ENCODE data around the gene RALGPS1.
"Not testable (repeated sequence)": the region's sequence is repeated elsewhere in the genome, so short reads cannot be mapped to it uniquely, and the experiment has no call there.

RALGPS1 gene

GRCh38 chr9:127136880-127137639 lies 222.5 kb downstream of the RALGPS1 start:
- DNase-seq (ENCODE audit: low read depth, low spot score): no peak
- no peak overlapping the region for H3K4me3 ChIP-seq (ENCODE audit: low read length)

GRCh38 chr9:127137640-127138360 lies 223.2 kb downstream of the RALGPS1 start:
- H3K4me3 ChIP-seq (ENCODE audit: low read length): no peak overlapping the region
- no peak for DNase-seq (ENCODE audit: low read depth, low spot score)

GRCh38 chr9:127138444-127138843 lies 223.9 kb downstream of the RALGPS1 start:
- DNase-seq (ENCODE audit: low read depth, low spot score): no peak
- no peak overlapping the region for H3K4me3 ChIP-seq (ENCODE audit: low read length)

- no peak for DNase-seq (ENCODE audit: low read depth, low spot score)
- H3K4me3 ChIP-seq (ENCODE audit: low read length): no peak overlapping the region
These were observed 224.6 kb downstream of the RALGPS1 start for GRCh38 chr9:127139071-127139731.

DNA sequence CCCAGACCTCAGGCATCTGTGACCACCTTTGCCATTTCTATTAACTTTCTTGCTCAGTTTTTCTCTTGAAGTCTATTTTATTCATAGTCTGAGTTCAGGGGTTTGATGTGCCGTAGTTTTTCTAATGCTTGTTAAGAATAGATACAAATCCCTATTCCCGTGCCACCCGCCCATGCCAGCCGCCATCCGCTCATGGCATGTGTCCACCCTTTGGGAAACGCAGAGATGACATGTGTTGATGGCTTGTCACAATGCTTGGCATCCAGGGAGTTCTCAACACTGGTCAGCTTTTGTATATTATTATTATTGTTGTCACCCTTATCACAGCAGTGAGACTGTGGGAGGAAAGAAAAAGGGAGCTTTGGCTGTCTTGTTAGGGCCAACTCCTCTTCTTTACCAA lies 225.2 kb downstream of the RALGPS1 start:
- no peak for DNase-seq (ENCODE audit: low read depth, low spot score)
- no peak overlapping the region for H3K4me3 ChIP-seq (ENCODE audit: low read length)

DNA sequence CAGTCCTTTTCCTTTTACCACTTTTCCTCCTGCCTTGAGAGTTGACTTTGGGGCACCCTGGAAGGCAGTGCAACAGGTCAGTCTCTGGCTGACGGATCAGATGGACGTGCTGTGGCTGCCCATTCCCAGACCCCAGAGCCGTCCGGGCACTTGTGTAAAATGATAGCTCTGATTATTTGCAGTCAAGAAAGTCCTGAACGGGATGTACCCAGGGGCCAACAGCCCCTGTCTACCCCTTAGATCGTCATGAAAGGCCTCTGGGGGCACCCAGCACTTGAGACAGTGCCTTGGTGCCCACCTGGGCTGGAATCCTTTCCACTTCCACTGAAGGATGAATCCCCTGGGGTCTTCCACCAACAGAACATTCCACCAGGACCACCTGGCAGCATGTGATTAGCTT lies 225.6 kb downstream of the RALGPS1 start:
- no peak overlapping the region for H3K4me3 ChIP-seq (ENCODE audit: low read length)
- DNase-seq (ENCODE audit: low read depth, low spot score): no peak

DNA sequence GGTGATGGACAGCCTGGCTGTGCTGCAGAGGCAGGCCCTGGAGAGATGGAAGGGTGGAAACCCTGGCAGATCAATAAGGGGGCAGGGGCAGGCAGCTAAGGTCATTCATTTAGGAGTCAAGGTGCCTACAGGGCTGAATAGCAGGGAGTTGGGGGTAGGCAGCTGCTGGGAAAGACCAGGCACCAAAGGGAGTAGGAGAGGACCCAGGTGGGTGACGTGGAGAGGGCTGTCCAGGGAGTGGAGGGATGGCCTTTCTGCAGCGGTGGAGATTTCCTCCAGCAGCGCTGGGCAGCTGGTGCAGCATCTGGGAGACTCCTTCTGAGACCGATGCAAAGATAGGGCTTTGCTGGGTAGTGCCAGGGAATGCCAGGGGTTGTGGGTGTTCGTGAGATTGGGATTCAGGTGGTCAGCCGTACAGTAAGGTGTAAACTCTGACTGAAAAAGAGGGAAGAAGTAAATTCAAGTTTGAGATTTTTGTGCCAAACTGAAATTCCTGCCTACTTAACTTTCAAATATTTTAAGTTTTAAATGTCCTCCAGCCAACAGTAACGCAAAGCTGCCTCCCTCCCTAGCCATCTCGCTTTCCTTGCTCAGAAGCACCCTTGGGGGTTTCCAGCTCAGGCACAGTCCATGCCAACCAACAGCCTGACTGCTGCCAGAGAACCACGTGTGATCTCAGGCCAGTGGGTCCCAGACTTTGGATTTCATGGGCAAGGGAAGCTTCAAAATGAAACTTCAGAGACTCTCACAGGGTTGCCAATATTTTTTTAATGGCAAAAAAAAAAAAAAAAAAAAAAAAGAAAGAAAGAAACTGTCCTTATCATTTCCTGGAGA lies 226.5 kb downstream of the RALGPS1 start:
- no peak overlapping the region for H3K4me3 ChIP-seq (ENCODE audit: low read length)

GRCh38 chr9:127142291-127142690 lies 227.7 kb downstream of the RALGPS1 start:
- no peak for DNase-seq (ENCODE audit: low read depth, low spot score)
- no peak overlapping the region for H3K4me3 ChIP-seq (ENCODE audit: low read length)

More for the DNA sequence above, 226.5 kb downstream of the RALGPS1 start:
- DNase-seq (ENCODE audit: low read depth, low spot score): no peak

DNA sequence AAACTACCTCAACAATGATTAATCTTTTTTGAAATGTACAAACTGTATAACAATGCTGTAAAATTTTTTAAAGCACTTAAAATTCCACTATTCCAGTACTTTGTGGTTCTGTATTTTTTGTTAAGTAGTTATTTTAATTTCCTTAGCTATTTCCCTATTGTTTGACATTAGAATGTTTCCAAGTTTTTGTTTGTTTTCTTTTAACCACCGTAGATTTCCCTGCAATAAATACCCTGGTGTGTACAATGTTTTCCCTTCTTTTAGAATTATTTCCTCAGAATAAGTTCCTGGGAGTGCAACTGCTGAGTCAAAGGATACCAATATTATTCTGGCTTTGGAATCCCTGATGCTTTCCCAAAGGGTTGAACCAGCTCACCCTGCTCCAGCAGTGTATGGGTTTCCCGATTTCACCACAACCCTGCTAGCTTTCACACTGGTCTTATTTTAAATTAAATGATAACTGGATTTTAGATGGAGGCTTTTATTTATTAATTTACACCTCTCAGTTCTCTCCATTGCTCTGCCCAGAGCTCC lies 228.4 kb downstream of the RALGPS1 start:
- no peak for DNase-seq (ENCODE audit: low read depth, low spot score)
- no peak overlapping the region for H3K4me3 ChIP-seq (ENCODE audit: low read length)

- no peak for DNase-seq (ENCODE audit: low read depth, low spot score)
These were observed 229.4 kb downstream of the RALGPS1 start for GRCh38 chr9:127143920-127144465.

GRCh38 chr9:127144670-127145445 lies 230.3 kb downstream of the RALGPS1 start:
- DNase-seq (ENCODE audit: low read depth, low spot score): no peak
- no peak overlapping the region for H3K4me3 ChIP-seq (ENCODE audit: low read length)

More at GRCh38 chr9:127143920-127144465, 229.4 kb downstream of the RALGPS1 start:
- no peak overlapping the region for H3K4me3 ChIP-seq (ENCODE audit: low read length)

- not testable (repeated sequence) for DNase-seq (ENCODE audit: low read depth, low spot score); H3K4me3 ChIP-seq (ENCODE audit: low read length)
These were observed 232.3 kb downstream of the RALGPS1 start for GRCh38 chr9:127146841-127147240.

DNA sequence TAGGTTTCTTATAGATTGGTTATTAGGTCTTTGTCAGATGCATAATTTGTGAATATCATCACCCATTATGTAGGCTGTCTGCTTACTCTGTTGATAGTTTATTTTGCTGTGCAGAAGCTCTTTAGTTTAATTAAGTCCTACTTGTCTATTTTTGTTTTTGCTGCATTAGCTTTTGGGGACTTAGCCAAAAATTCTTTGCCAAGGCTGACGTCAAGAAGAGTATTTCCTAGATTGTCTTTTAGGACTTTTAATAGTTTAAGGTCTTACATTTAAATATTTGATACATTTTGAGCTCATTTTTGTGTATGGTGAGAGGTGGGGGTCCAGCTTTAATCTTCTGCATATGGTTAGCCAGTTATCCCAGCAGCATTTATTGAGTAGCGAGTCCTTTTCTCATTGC lies 232.7 kb downstream of the RALGPS1 start:
- no peak for DNase-seq (ENCODE audit: low read depth, low spot score)
- no peak overlapping the region for H3K4me3 ChIP-seq (ENCODE audit: low read length)

DNA sequence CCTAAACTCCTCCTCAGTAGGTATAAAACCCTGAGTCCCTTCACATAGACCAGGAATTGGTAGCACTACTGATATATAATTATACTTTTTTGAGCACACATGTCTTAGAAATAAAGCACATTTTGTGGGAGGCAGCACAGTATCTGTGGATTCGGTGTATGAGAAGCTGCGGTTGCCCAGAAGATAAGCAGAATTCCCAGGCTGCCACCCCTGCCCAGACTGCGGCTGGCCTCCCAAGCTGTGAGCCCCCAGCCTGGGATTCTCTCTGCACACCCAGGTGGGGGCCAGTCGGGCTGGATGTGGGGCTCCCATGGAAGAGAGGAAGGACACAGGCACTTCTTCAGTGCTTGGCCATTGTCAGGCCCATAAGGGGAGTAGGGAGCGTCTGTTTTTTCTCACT lies 233.4 kb downstream of the RALGPS1 start:
- DNase-seq (ENCODE audit: low read depth, low spot score): no peak
- no peak overlapping the region for H3K4me3 ChIP-seq (ENCODE audit: low read length)

GRCh38 chr9:127149010-127149409 lies 234.4 kb downstream of the RALGPS1 start:
- no peak for DNase-seq (ENCODE audit: low read depth, low spot score)
- H3K4me3 ChIP-seq (ENCODE audit: low read length): no peak overlapping the region

DNA sequence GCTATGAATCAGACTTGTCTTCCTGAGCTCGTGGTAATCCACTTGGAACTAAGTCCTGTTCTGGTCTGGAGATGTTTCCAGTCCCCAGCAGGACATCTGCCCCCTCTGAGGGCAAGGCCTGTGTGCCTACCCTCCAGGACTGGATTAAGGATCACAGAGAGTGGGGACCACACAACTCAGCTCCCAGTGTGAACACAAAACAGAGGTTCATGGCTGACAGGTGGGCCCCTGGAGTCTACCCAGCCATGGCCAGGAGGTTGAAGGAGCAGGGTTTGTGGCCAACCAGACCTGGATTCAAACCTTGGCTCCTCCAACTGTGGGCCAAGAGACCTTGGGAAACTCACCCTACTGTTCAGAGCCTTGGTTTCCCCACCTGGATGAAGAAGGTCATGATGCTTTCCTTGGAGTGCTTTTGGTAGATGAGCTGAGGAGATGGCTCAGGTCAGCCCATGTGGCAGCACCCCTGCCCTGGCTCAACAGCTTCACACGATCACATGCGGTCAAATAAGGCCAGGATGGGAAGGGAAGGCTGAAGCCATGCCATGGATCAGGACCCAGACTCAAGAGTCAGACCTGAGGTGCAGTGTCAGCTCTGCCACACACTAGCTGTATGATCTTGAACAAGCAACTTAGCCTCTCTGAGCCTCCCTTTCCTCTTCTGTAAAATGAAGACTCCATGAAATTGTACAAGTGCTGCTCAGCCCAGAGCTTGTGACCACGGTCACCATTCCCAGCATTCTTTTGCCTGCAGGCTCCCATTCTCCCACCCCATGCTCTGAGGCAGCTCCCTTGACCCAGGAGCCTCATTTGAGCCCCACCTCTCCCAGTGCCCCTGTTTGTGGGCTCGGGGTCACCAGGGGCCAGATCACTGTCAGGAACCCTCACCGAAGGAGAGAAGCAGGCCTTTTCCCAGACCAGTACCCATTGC lies 235.1 kb downstream of the RALGPS1 start:
- no peak for DNase-seq (ENCODE audit: low read depth, low spot score)

GRCh38 chr9:127153501-127153900 lies 238.9 kb downstream of the RALGPS1 start:
- DNase-seq (ENCODE audit: low read depth, low spot score): no peak
- no peak overlapping the region for H3K4me3 ChIP-seq (ENCODE audit: low read length)

More for the DNA sequence above, 235.1 kb downstream of the RALGPS1 start:
- H3K4me3 ChIP-seq (ENCODE audit: low read length): no peak overlapping the region

All from Jurkat, Clone E6-1 (cell line).